Transverse colon (tissue), 3 donors: Measurements from ENCODE around the gene L3HYPDH.

Experiments
- POLR2A ChIP-seq: fragments of 450-650 bp; IDR thresholded peaks from one replicate; pipeline ENCODE4 v1.6.1; 2016; ENCODE audit warnings: antibody characterized with exemption, mild to moderate bottlenecking, moderate library complexity
- TF ChIP-seq, protein P1 (sequence below), 5 experiments: fragments of 200-600 bp in 3 of 5; fragments of 450-650 bp in 2 of 5; sonication (generic) in 3 of 5; IDR thresholded peaks; 1 replicate in 2 of 5; 2 replicates in 3 of 5; pipeline ENCODE4 v1.5.1; 2016 to 2017; ENCODE audit warnings: antibody characterized with exemption in 5 of 5, inconsistent platforms in 3 of 5, mild to moderate bottlenecking in 2 of 5, moderate library complexity in 1 of 5

DNA sequence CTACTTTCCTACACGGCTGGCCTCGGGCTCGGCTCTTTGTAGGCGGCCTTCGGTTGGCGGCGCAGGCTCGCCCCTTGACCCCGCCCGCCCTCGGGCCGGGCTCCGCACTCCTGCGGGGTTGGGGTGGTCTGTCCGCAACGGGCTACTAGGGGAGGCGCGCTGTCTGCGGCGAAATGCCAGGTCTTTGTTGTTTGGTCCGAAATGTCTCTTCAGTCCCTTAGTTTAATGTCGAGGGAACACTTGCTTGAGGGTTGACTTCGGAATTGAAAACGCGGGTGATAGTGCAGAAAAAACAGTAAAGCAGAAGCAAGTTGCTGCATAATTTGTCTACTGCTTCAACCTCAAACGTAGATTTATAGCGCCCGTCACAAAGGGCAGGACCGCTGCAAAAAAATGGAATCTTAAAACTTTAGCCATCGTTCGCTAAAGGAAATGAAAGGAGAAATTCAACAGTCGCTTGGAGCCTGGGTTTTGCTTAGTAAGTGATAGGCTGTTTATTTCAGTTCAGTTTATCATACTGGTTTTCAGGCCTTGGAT lies 499 bp upstream of the L3HYPDH start:
- TF ChIP-seq, protein P1, sequence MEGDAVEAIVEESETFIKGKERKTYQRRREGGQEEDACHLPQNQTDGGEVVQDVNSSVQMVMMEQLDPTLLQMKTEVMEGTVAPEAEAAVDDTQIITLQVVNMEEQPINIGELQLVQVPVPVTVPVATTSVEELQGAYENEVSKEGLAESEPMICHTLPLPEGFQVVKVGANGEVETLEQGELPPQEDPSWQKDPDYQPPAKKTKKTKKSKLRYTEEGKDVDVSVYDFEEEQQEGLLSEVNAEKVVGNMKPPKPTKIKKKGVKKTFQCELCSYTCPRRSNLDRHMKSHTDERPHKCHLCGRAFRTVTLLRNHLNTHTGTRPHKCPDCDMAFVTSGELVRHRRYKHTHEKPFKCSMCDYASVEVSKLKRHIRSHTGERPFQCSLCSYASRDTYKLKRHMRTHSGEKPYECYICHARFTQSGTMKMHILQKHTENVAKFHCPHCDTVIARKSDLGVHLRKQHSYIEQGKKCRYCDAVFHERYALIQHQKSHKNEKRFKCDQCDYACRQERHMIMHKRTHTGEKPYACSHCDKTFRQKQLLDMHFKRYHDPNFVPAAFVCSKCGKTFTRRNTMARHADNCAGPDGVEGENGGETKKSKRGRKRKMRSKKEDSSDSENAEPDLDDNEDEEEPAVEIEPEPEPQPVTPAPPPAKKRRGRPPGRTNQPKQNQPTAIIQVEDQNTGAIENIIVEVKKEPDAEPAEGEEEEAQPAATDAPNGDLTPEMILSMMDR (IDR thresholded peaks at IDR 0.05) = no peak
- no peak for TF ChIP-seq POLR2A
